HG03558 (cell line): Measurements from ENCODE around the gene CYTH2.
"Not testable (repeated sequence)": the region's sequence is repeated elsewhere in the genome, so short reads cannot be mapped to it uniquely, and the experiment has no call there.

Source experiments
- ATAC-seq: cut with Tn5 transposase; IDR thresholded peaks from one replicate; pipeline ENCODE4 v1.9.1; 2021; ENCODE audit warnings: moderate number of reproducible peaks; ENCODE audit not compliant: unreplicated experiment; ENCODE audit errors: extremely low read depth

The CYTH2 gene

DNA sequence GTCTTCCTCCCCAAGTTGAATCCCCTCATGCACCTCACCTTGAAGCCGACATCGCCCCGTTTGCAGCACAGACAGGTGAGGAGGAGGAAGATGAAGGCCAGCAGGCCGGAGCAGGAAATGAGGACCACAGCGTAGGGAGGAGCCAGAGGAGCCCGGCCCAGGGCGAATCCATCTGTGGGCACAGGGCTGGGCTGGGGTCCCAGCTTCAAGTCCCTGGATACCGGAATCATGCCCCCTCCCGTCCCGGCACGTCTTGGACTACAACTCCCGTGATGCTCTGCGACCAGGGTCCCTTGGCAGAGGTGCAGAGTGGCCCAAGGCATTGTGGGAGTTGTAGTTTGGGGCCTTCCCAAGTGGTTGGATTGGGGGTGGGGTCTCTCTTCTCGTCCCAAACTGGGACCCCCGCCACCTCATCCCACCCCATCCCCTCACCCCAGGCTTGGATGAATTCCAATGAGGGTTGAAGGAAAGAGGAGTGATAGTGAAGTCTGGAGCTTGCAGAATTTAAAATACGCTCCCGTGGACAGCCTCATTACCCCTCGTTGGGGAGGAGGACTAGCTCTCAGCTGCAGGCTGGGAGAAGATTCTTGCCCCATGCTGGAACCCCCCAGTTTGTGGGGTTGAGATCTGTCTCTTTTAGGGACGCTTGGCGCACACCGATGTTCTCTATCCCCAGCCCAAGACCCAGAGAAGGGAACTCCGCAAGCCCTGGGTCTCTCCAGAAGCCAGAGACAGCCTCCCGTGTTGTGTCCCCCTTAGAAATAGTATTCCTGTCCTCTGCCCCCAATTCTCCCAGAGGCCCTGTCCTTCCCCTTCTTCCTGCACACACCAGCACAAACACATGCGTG lies 41.5 kb downstream of the CYTH2 start:
- ATAC-seq, result no peak

DNA sequence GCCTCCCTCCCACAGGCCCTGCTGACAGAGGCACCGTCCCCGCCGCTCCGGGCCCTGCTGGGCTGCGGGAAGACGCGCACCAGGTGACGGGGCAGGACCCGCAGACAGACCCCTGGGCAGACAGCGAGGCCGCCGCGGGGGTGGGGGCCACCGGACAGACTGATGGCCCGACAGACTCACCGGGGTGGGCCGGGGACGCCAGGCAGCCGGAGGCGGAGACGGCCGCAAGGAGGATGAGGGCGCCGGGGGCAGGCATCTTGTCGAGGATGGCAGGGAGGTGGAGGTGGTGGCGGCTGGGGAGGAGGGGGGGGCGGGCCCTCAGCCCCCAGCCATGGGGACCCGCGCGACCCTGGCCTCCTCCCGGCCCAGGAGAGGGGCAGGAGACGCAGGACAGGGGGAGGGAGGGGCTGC lies 42.2 kb downstream of the CYTH2 start:
- ATAC-seq, result no peak

DNA sequence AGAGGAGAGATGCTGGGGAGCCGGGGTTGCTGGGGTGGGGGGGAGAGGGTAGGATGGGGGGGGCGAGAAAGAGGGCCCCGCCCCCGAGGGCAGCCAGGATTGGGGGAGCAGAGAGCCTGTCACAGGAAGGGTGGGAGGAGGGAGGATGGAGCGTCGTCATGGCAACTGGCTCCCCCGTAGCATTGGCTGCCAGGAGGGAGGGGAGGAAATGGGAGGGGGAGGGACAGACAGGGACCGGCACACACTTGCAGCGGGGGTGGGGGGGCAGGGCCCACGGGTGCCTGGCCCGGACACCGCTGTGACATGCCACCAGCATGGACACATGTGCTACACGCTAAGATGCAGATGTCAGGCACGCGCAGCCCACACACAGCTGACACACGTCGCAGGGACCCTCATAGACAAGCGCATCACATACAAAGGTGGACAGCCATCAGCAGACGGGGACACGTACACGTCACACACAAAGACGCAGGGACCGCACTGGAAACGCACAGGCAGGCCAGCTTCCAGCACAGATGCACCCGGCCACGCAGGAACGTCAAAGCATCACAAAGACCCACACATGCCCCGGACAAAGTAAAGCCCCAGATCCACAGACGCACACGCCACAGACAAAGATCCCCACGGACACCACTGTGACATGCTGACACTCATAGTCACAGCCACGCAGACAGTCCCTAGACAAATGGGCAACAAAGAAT lies 42.8 kb downstream of the CYTH2 start, which contains the start of gene LMTK3:
LMTK3 (minus strand) TSS at position 36 of the 704 bp plus-strand sequence. CDS start 259 bp downstream, outside the sequence.
- no peak for ATAC-seq

- ATAC-seq, result no peak
Observed at GRCh38 chr19:48512504-48513288, 43.5 kb downstream of the CYTH2 start.

GRCh38 chr19:48513289-48514122 lies 44.3 kb downstream of the CYTH2 start:
- ATAC-seq, result no peak

DNA sequence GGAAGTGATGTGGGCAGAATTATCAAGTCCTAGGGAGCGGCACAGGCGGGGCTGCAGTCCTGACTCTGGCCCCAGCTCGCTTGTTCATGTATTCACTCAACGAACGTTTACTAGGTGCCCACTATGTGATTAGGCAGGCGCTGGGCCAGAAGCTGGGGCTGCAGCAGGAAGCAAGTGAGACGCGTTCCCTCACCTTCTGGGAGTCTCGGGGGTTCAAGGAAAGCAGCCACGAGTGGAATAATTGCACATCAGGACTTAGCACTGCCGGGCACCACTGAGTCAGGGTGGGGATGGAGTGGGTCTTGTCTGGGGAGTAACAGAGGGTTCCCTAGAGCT lies 44.9 kb downstream of the CYTH2 start:
- ATAC-seq, result no peak

- ATAC-seq, result no peak
Observed at GRCh38 chr19:48516536-48516935, 47.4 kb downstream of the CYTH2 start.

- no peak for ATAC-seq
Observed at GRCh38 chr19:48518207-48518606, 49.0 kb downstream of the CYTH2 start.

- not testable (repeated sequence) for ATAC-seq
Observed at GRCh38 chr19:48519426-48519825, 50.3 kb downstream of the CYTH2 start.

GRCh38 chr19:48520134-48520533 lies 51.0 kb downstream of the CYTH2 start:
- no peak for ATAC-seq

GRCh38 chr19:48524221-48524620 lies 55.1 kb downstream of the CYTH2 start:
- ATAC-seq, result no peak

DNA sequence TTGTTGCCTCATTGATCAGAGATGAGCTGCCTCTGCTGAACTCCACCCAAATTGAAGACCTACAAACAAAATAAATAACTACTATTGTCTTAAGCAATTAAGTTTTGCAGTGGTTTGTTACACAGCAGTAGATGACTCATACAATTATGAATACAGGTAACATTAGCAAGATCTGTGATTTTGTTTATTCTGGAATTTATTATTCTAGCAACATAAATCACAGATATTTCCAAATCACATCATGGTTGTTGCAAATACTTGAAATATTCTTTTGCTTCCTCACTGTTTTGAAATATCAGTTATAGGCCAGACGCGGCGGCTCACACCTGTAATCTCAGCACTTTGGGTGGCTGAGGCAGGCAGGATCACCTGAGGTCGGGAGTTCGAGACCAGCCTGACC lies 55.6 kb downstream of the CYTH2 start:
- no peak for ATAC-seq

DNA sequence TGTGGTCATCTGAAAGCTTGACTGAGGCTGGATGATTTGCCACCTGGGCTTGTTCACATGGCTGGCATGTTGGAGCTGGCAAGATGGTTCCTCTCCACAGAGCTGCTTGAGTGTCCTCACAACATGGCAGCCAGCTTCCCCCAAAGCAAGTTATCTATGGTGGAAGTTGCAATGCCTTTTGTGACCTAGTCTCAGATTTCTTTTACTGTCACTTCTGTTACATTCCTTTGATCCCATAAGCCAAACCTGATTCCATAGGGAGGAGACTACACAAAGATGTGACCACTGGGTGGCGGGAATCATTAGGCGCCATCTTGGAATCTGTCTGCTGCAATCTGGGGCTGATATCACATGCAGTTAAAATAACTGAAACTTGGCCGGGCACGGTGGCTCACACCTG lies 60.0 kb downstream of the CYTH2 start:
- no peak for ATAC-seq

GRCh38 chr19:48530066-48530720 lies 61.0 kb downstream of the CYTH2 start:
- no peak for ATAC-seq

- ATAC-seq, result no peak
Observed at GRCh38 chr19:48530770-48531169, 61.6 kb downstream of the CYTH2 start.
